Measurements from ENCODE around the gene SSBP3. TPM values are rescaled to one million over a fixed set of nuclear protein-coding genes. Genes with fewer than 3 reads are reported as not detected.
A peak's percentile ranks its signal among the peaks of the same experiment; 100 is the strongest.

Gene SSBP3
- total and polyA plus RNA-seq, 2 experiments from 2014 or later = 47.4 to 68.6 TPM

- TF ChIP-seq CTCF (conservative IDR thresholded peaks at IDR 0.05; ENCODE audit: low read depth in 2 of 2) = no peak
- no peak for TF ChIP-seq STAT1 (IDR thresholded peaks at IDR 0.05; ENCODE audit: unreplicated experiment)
- TF ChIP-seq NANOG (IDR thresholded peaks at IDR 0.05; ENCODE audit: borderline replicate concordance) = no peak
- no peak for TF ChIP-seq POLR2AphosphoS5 (IDR thresholded peaks at IDR 0.05; ENCODE audit: low read depth)
Observed at GRCh38 chr1:54200519-54200997, 205.6 kb downstream of the SSBP3 start (continued).

GRCh38 chr1:54199765-54200518 lies 206.3 kb downstream of the SSBP3 start, which contains the start of the genes CYB5RL and MRPL37:
CYB5RL (minus strand) TSS chr1:54200030; CDS start chr1:54195616, 4,414 bp downstream.
MRPL37 (plus strand) TSS chr1:54200167; CDS start chr1:54200244, 77 bp downstream.
- H3K4me3 ChIP-seq = peak within 1 kb of the TSS; percentile 90
- peak within 1 kb of the TSS; percentile 96 for H3K4me3 Mint-ChIP-seq
- H3K4me1 Mint-ChIP-seq = peaks cover 12% of the 10 kb centered on the region
- peaks cover 32% of the 10 kb centered on the region for H4K20me1 ChIP-seq (replicated peaks; ENCODE audit: insufficient read depth)
- H3K27ac Mint-ChIP-seq = peak within 1 kb of the TSS; percentile 91
- no peaks in the 10 kb centered on the region for H3F3A ChIP-seq (replicated peaks; ENCODE audit: low read depth)
- H3K27me3 Mint-ChIP-seq (ENCODE audit: insufficient read depth, low read depth, poor library complexity) = peaks cover 2% of the 10 kb centered on the region
- no peaks in the 10 kb centered on the region for H3K9me2 ChIP-seq (ENCODE audit: insufficient read depth)
- peaks cover 7% of the 10 kb centered on the region for H3K36me3 Mint-ChIP-seq (ENCODE audit: low read depth)
- peak within 1 kb of the TSS; percentile 98 for H3K4me2 ChIP-seq
- H3K27me3 ChIP-seq (ENCODE audit: insufficient read depth) = no peaks in the 10 kb centered on the region
- H2AFZ ChIP-seq = peak within 1 kb of the TSS; percentile 5; the same call in 1 of the 2 replicates
- peaks cover 5% of the 10 kb centered on the region for H3K36me3 ChIP-seq (ENCODE audit: insufficient read depth)
- ATAC-seq (peak; percentile 98), DNase-seq (ENCODE audit: low spot score) (peak; percentile 100)
- no peak within 1 kb of the TSS for H3K27ac ChIP-seq (ENCODE audit: low read depth)
- TF ChIP-seq POLR2AphosphoS5 (IDR thresholded peaks at IDR 0.05; ENCODE audit: low read depth) = peak; percentile 93
- TF ChIP-seq CREB1 (CRISPR knock-in tag; IDR thresholded peaks at IDR 0.05; ENCODE audit: low read depth) = peak; percentile 76
- no peak for TF ChIP-seq JUNB (IDR thresholded peaks at IDR 0.05; ENCODE audit: unreplicated experiment)
- TF ChIP-seq REST (IDR thresholded peaks at IDR 0.05; ENCODE audit: unreplicated experiment) = no peak
- no peak for TF ChIP-seq CTCF (conservative IDR thresholded peaks at IDR 0.05; ENCODE audit: low read depth in 2 of 2)
- peaks cover 40% of the 10 kb centered on the region for H3K79me2 ChIP-seq (replicated peaks; ENCODE audit: insufficient read depth)
- H3K9me3 Mint-ChIP-seq = no peaks in the 10 kb centered on the region
- peaks cover 16% of the 10 kb centered on the region for H3K4me1 ChIP-seq (ENCODE audit: insufficient read depth)
